HEK293 (cell line): ENCODE results near the gene ARHGAP4.
A peak's percentile ranks its signal among the peaks of the same experiment; 100 is the strongest.

ENCODE experiments used
- CTCF ChIA-PET: fragments of 350-600 bp; formaldehyde crosslinking; extraction: SDS; loops from one replicate; lab custom pipeline; 2021; ENCODE audit warnings: antibody characterized with exemption; lab: Yijun Ruan, JAX
- POLR2A ChIA-PET: fragments of 300-600 bp; formaldehyde crosslinking; extraction: SDS; loops from one replicate; lab custom pipeline; 2020; ENCODE audit warnings: antibody characterized with exemption, inconsistent platforms; lab: Yijun Ruan, JAX
- H3K27ac ChIP-seq: fragments of 200-500 bp; sonication (Bioruptor generic); 2 replicates; pipeline ENCODE4 v1.5.1; 2014; ENCODE audit warnings: low read depth, low read length, control low read depth, inconsistent platforms; ENCODE audit errors: extremely low read depth
- H3K36me3 ChIP-seq, 2 experiments: fragments of 200-500 bp in 1 of 2; sonication (Bioruptor generic) in 1 of 2; 1 replicate in 1 of 2; 2 replicates in 1 of 2; pipeline ENCODE4 v1.5.1; 2014 to 2017; ENCODE audit warnings: inconsistent platforms in 2 of 2, low read length in 2 of 2; ENCODE audit not compliant: control insufficient read depth in 2 of 2, insufficient read depth in 1 of 2
- H3K4me1 ChIP-seq: fragments of 200-500 bp; sonication (Bioruptor generic); 2 replicates; pipeline ENCODE4 v1.5.1; 2014; ENCODE audit warnings: mild to moderate bottlenecking, low read length, inconsistent platforms; ENCODE audit not compliant: control insufficient read depth, insufficient read depth
- H3K4me3 ChIP-seq: 2 replicates; pipeline ENCODE4 v1.5.1; 2011; ENCODE audit warnings: low read depth, mild to moderate bottlenecking, control low read depth, low read length, moderate library complexity
- H3K9me3 ChIP-seq: fragments of 200-500 bp; sonication (Bioruptor generic); 2 replicates; pipeline ENCODE4 v1.5.1; 2014; ENCODE audit warnings: low read depth, low read length, inconsistent platforms; ENCODE audit not compliant: control insufficient read depth, insufficient read depth
- GLIS1 ChIP-seq: fragments of 450-650 bp; formaldehyde crosslinking; IDR thresholded peaks from 2 replicates; pipeline ENCODE4 v1.5.1; 2016; ENCODE audit warnings: missing biosample characterization, missing genetic modification characterization
- GLIS2 ChIP-seq: fragments of 450-650 bp; formaldehyde crosslinking; IDR thresholded peaks from 2 replicates; pipeline ENCODE4 v1.5.1; 2016; ENCODE audit warnings: missing biosample characterization, missing genetic modification characterization
- KLF1 ChIP-seq: fragments of 450-650 bp; formaldehyde crosslinking; IDR thresholded peaks from 2 replicates; pipeline ENCODE4 v1.5.1; 2016; ENCODE audit warnings: missing biosample characterization, missing genetic modification characterization
- MZF1 ChIP-seq: fragments of 450-650 bp; formaldehyde crosslinking; IDR thresholded peaks from 2 replicates; pipeline ENCODE4 v1.5.1; 2017; ENCODE audit warnings: missing biosample characterization, missing genetic modification characterization, borderline replicate concordance
- OVOL3 ChIP-seq: fragments of 450-650 bp; formaldehyde crosslinking; IDR thresholded peaks from 2 replicates; pipeline ENCODE4 v1.5.1; 2016; ENCODE audit warnings: missing biosample characterization, missing genetic modification characterization
- SETDB1 ChIP-seq: IDR thresholded peaks from one replicate; pipeline ENCODE4 v1.6.1; 2017; ENCODE audit warnings: mild to moderate bottlenecking, low read length, moderate library complexity, mixed read lengths; ENCODE audit not compliant: insufficient read length
- SP3 ChIP-seq: fragments of 450-650 bp; formaldehyde crosslinking; IDR thresholded peaks from 2 replicates; pipeline ENCODE4 v1.5.1; 2016; ENCODE audit warnings: missing biosample characterization, missing genetic modification characterization
- TCF7L2 ChIP-seq: IDR thresholded peaks from 2 replicates; pipeline ENCODE4 v1.6.1; 2011; ENCODE audit warnings: low read depth, mild to moderate bottlenecking, inconsistent platforms, low read length, moderate library complexity, borderline replicate concordance
- ZBTB20 ChIP-seq: fragments of 450-650 bp; formaldehyde crosslinking; IDR thresholded peaks from 2 replicates; pipeline ENCODE4 v1.5.1; 2016; ENCODE audit warnings: missing biosample characterization, missing genetic modification characterization
- ZIC2 ChIP-seq: fragments of 450-650 bp; formaldehyde crosslinking; IDR thresholded peaks from 2 replicates; pipeline ENCODE4 v1.5.1; 2016; ENCODE audit warnings: missing biosample characterization, missing genetic modification characterization
- ZNF214 ChIP-seq: fragments of 450-650 bp; formaldehyde crosslinking; IDR thresholded peaks from 2 replicates; pipeline ENCODE4 v1.5.1; 2017; ENCODE audit warnings: missing biosample characterization, mild to moderate bottlenecking, missing genetic modification characterization, borderline replicate concordance
- ZNF341 ChIP-seq: fragments of 450-650 bp; formaldehyde crosslinking; IDR thresholded peaks from 2 replicates; pipeline ENCODE4; 2016; ENCODE audit warnings: low read depth, missing biosample characterization, missing genetic modification characterization
- ZNF600 ChIP-seq: fragments of 450-650 bp; formaldehyde crosslinking; IDR thresholded peaks from 2 replicates; pipeline ENCODE4 v1.5.1; 2016; ENCODE audit warnings: missing biosample characterization, missing genetic modification characterization
- ZNF624 ChIP-seq: fragments of 450-650 bp; formaldehyde crosslinking; IDR thresholded peaks from 2 replicates; pipeline ENCODE4 v1.5.1; 2017; ENCODE audit warnings: missing biosample characterization, missing genetic modification characterization
- ZNF660 ChIP-seq: fragments of 450-650 bp; IDR thresholded peaks from 2 replicates; pipeline ENCODE4 v1.5.1; 2018; ENCODE audit warnings: missing biosample characterization, mild to moderate bottlenecking, missing genetic modification characterization
- TF ChIP-seq, protein P1 (sequence below): fragments of 450-650 bp; formaldehyde crosslinking; IDR thresholded peaks from 2 replicates; pipeline ENCODE4 v1.5.1; 2016; ENCODE audit warnings: missing biosample characterization, missing genetic modification characterization, low read depth
- TF ChIP-seq, protein P2 (sequence below): fragments of 450-650 bp; formaldehyde crosslinking; IDR thresholded peaks from 2 replicates; pipeline ENCODE4 v1.5.1; 2016; ENCODE audit warnings: missing biosample characterization, missing genetic modification characterization
- TF ChIP-seq, protein P3 (sequence below): fragments of 450-650 bp; formaldehyde crosslinking; IDR thresholded peaks from 2 replicates; pipeline ENCODE4 v1.5.1; 2016; ENCODE audit warnings: missing biosample characterization, missing genetic modification characterization
- TF ChIP-seq, protein P4 (sequence below): sonication (generic); formaldehyde crosslinking; IDR thresholded peaks from 2 replicates; pipeline ENCODE4 v1.8.1; 2022; ENCODE audit warnings: mild to moderate bottlenecking, moderate library complexity, missing genetic modification reagents
- TF ChIP-seq, protein P5 (sequence below): fragments of 450-650 bp; formaldehyde crosslinking; IDR thresholded peaks from 2 replicates; pipeline ENCODE4 v1.5.1; 2017; ENCODE audit warnings: missing biosample characterization, missing genetic modification characterization

ARHGAP4 gene

DNA sequence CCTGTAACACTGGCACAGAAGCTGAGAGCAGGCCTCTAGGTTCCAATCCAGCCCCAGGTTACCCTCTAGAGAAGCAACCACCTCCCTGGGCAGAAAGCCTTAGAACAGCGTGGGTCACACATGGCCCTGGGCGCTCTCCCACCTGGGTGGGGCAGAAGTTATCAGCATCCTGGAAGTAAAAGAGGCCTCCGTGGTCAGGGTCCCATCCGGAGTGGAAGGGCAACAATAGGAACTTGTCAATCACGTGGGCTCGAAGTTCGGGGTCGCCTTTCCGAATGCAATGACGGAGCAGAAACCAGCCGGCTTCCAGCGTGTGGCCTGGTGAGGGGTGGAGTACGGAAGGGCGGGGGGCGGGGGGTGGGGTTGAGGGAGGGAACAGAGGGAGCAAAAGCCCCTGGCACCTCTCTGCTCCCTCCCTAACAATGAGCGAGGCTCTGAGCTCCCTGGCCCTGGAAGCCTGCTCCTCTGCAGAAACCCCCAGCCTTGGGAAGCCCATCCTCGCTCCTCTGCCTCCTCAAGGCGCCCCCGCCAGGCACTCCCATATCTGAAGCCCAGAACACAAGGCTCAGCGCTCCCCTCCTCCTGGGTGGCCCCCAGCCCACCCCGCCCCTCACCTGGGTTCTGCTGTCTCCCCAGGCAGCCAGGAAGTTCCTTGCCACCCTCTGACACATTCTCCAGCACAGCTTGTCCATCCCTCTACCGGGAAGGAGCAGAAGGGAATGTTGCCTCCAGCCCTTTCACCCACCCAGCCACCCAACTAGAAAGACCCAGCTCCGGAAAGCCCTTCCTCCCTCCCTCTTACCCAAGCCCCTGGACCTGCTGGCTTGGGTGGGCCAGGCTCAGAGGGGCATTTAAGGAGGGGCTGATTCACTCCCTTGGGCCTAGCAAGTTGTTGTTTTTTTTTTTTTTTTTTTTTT lies 15.5 kb upstream of the ARHGAP4 start:
- TF ChIP-seq SETDB1, result no peak
- TF ChIP-seq, protein P1, sequence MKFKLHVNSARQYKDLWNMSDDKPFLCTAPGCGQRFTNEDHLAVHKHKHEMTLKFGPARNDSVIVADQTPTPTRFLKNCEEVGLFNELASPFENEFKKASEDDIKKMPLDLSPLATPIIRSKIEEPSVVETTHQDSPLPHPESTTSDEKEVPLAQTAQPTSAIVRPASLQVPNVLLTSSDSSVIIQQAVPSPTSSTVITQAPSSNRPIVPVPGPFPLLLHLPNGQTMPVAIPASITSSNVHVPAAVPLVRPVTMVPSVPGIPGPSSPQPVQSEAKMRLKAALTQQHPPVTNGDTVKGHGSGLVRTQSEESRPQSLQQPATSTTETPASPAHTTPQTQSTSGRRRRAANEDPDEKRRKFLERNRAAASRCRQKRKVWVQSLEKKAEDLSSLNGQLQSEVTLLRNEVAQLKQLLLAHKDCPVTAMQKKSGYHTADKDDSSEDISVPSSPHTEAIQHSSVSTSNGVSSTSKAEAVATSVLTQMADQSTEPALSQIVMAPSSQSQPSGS, result no peak
- TF ChIP-seq ZNF660 (tag by site-specific recombination), result no peak
- no peak for TF ChIP-seq ZNF214 (tag by site-specific recombination)
- peak; percentile 38; the same call in 1 of the 2 replicates for TF ChIP-seq ZNF341 (tag by site-specific recombination)
- no peak for TF ChIP-seq ZNF624 (tag by site-specific recombination)
- TF ChIP-seq, protein P2, sequence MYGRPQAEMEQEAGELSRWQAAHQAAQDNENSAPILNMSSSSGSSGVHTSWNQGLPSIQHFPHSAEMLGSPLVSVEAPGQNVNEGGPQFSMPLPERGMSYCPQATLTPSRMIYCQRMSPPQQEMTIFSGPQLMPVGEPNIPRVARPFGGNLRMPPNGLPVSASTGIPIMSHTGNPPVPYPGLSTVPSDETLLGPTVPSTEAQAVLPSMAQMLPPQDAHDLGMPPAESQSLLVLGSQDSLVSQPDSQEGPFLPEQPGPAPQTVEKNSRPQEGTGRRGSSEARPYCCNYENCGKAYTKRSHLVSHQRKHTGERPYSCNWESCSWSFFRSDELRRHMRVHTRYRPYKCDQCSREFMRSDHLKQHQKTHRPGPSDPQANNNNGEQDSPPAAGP, result peak; percentile 65
- TF ChIP-seq, protein P3, sequence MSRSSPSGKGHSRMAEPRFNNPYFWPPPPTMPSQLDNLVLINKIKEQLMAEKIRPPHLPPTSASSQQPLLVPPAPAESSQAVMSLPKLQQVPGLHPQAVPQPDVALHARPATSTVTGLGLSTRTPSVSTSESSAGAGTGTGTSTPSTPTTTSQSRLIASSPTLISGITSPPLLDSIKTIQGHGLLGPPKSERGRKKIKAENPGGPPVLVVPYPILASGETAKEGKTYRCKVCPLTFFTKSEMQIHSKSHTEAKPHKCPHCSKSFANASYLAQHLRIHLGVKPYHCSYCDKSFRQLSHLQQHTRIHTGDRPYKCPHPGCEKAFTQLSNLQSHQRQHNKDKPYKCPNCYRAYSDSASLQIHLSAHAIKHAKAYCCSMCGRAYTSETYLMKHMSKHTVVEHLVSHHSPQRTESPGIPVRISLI (tag by site-specific recombination), result peak; percentile 40; the same call in 1 of the 2 replicates
- TF ChIP-seq, protein P4, sequence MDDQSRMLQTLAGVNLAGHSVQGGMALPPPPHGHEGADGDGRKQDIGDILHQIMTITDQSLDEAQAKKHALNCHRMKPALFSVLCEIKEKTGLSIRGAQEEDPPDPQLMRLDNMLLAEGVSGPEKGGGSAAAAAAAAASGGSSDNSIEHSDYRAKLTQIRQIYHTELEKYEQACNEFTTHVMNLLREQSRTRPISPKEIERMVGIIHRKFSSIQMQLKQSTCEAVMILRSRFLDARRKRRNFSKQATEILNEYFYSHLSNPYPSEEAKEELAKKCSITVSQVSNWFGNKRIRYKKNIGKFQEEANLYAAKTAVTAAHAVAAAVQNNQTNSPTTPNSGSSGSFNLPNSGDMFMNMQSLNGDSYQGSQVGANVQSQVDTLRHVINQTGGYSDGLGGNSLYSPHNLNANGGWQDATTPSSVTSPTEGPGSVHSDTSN (CRISPR knock-in tag), result no peak
- TF ChIP-seq ZBTB20 (tag by site-specific recombination), result peak; percentile 38; the same call in 1 of the 2 replicates
- TF ChIP-seq KLF1 (tag by site-specific recombination), result peak; percentile 58
- no peak overlapping the region for H3K4me3 ChIP-seq
- no peaks in the 10 kb centered on the region; the same call in 1 of the 2 replicates for H3K4me1 ChIP-seq
- ChIA-PET POLR2A (interaction anchor here (1.3 kb wide), 1 partner anchor 14 kb away, joined by 8 read pairs; no protein-coding TSS in a partner anchor), CTCF (no interaction called here)
- H3K36me3 ChIP-seq, result peaks cover 0 to 3% of the 10 kb centered on the region in 2 experiments; a peak in 1 of 3 replicates
- H3K27ac ChIP-seq, result no peak overlapping the region
- H3K9me3 ChIP-seq, result no peaks in the 10 kb centered on the region

DNA sequence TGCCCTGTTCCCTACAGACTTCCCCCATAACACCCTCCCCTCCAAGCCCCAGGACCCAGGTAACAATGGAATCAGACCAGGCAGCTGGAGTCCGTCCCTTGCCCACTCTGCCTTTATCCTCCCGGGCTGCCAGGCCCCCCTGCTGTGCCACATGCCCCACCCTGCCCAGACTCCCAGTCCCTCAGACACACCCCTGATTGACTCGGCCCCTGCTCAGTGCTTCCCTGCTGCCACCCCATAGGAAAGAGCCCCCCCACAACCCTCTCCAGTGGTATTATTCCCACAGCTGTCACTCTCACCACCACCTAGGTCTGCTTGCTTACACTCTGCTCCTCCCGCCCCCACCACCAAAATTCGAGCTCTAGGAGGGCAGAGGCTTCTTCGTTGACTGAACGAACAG lies 13.5 kb upstream of the ARHGAP4 start:
- no peak overlapping the region for H3K27ac ChIP-seq
- peaks cover 0 to 3% of the 10 kb centered on the region in 2 experiments; a peak in 2 of 3 replicates for H3K36me3 ChIP-seq
- TF ChIP-seq MZF1 (no peak), ZIC2 (tag by site-specific recombination) (peak; percentile 94), GLIS2 (tag by site-specific recombination) (peak; percentile 28; the same call in 1 of the 2 replicates), KLF1 (tag by site-specific recombination) (peak; percentile 93), TCF7L2 (no peak), SP3 (tag by site-specific recombination) (no peak), ZNF600 (tag by site-specific recombination) (peak; percentile 25; the same call in 1 of the 2 replicates), OVOL3 (tag by site-specific recombination) (no peak), GLIS1 (tag by site-specific recombination) (peak; percentile 93)
- TF ChIP-seq, protein P3 (tag by site-specific recombination), result no peak
- TF ChIP-seq, protein P2, result peak; percentile 94
- TF ChIP-seq, protein P5, sequence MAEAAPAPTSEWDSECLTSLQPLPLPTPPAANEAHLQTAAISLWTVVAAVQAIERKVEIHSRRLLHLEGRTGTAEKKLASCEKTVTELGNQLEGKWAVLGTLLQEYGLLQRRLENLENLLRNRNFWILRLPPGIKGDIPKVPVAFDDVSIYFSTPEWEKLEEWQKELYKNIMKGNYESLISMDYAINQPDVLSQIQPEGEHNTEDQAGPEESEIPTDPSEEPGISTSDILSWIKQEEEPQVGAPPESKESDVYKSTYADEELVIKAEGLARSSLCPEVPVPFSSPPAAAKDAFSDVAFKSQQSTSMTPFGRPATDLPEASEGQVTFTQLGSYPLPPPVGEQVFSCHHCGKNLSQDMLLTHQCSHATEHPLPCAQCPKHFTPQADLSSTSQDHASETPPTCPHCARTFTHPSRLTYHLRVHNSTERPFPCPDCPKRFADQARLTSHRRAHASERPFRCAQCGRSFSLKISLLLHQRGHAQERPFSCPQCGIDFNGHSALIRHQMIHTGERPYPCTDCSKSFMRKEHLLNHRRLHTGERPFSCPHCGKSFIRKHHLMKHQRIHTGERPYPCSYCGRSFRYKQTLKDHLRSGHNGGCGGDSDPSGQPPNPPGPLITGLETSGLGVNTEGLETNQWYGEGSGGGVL (tag by site-specific recombination), result 0 out of 2 replicates have a peak, but pooled peaks have one; percentile 11
- TF ChIP-seq, all 188 proteins: peak for 7
- ChIA-PET POLR2A (interaction anchor here (1.0 to 2.2 kb wide), 4 partner anchors 12 to 173 kb away, joined by 3 to 29 read pairs (median 5); no protein-coding TSS in a partner anchor), CTCF (interaction anchor here (0.8 to 14.7 kb wide), 8 partner anchors 9 to 479 kb away, joined by 3 to 267 read pairs (median 4); partner anchors contain the start of gene RENBP)
- Histone ChIP-seq H3K9me3 (no peaks in the 10 kb centered on the region), H3K4me3 (no peak overlapping the region), H3K4me1 (peaks cover 2% of the 10 kb centered on the region; the same call in 1 of the 2 replicates)
